C1 segment of cervical spinal cord (tissue), 14 donors: Measurements from ENCODE around the gene KRT38.
"Not testable (repeated sequence)": the region's sequence is repeated elsewhere in the genome, so short reads cannot be mapped to it uniquely, and the experiment has no call there.

Experiments
- DNase-seq, 14 donors: peaks; one replicate each; lab custom pipeline; 2025; lab: John Stamatoyannopoulos, UW

The KRT38 gene

GRCh38 chr17:41462705-41463104 is 21.9 kb upstream of the KRT38 start:
- no peak for DNase-seq

- no peak for DNase-seq
Measured at GRCh38 chr17:41457676-41458075, 16.9 kb upstream of the KRT38 start.

- DNase-seq = no peak
Measured at GRCh38 chr17:41456204-41456603, 15.4 kb upstream of the KRT38 start.

- no peak for DNase-seq
Measured at GRCh38 chr17:41455236-41455635, 14.5 kb upstream of the KRT38 start.

- no peak for DNase-seq
Measured at GRCh38 chr17:41453066-41453465, 12.3 kb upstream of the KRT38 start.

GRCh38 chr17:41452281-41452680 is 11.5 kb upstream of the KRT38 start:
- no peak for DNase-seq

- DNase-seq = no peak
Measured at GRCh38 chr17:41451154-41451728, 10.5 kb upstream of the KRT38 start.

GRCh38 chr17:41449008-41449407 is 8.2 kb upstream of the KRT38 start:
- no peak for DNase-seq

GRCh38 chr17:41448506-41448905 is 7.7 kb upstream of the KRT38 start:
- DNase-seq = no peak

GRCh38 chr17:41446806-41447205 is 6.0 kb upstream of the KRT38 start:
- DNase-seq = no peak

- DNase-seq = no peak
Measured at GRCh38 chr17:41444640-41445039, 3.9 kb upstream of the KRT38 start.

GRCh38 chr17:41444186-41444585 is 3.4 kb upstream of the KRT38 start:
- no peak for DNase-seq

GRCh38 chr17:41442739-41443138 is 2.0 kb upstream of the KRT38 start:
- DNase-seq = no peak

- DNase-seq = no peak
Measured at GRCh38 chr17:41439375-41439774, 1.4 kb downstream of the KRT38 start.

GRCh38 chr17:41437769-41438168 is 3.0 kb downstream of the KRT38 start:
- no peak for DNase-seq

- no peak for DNase-seq
Measured at GRCh38 chr17:41437254-41437653, 3.5 kb downstream of the KRT38 start.

GRCh38 chr17:41434415-41434814 is 6.4 kb downstream of the KRT38 start:
- no peak for DNase-seq

- DNase-seq = no peak
Measured at GRCh38 chr17:41434005-41434404, 6.8 kb downstream of the KRT38 start.

- no peak for DNase-seq
Measured at GRCh38 chr17:41433586-41433985, 7.2 kb downstream of the KRT38 start.

- not testable (repeated sequence) for DNase-seq
Measured at GRCh38 chr17:41430376-41430775, 10.4 kb downstream of the KRT38 start.

GRCh38 chr17:41429667-41430066 is 11.1 kb downstream of the KRT38 start:
- DNase-seq = no peak

- no peak for DNase-seq
Measured at GRCh38 chr17:41428591-41429291, 12.0 kb downstream of the KRT38 start.

GRCh38 chr17:41424111-41424635 is 16.6 kb downstream of the KRT38 start, which contains the start of gene KRT37:
KRT37 (minus strand) TSS chr17:41424585; CDS start chr17:41424523, 62 bp downstream.
- DNase-seq = no peak
